ENCODE measurements around the gene PNLIPRP2. TPM values are rescaled to one million over a fixed set of nuclear protein-coding genes. Genes with fewer than 3 reads are reported as not detected.

Gene PNLIPRP2
- not detected in 2 replicates for total RNA-seq

GRCh38 chr10:116620423-116621400 is at the start of gene PNLIPRP2:
Gene PNLIPRP2 (plus strand): TSS chr10:116620953.

GRCh38 chr10:116590590-116591444 is 29.9 kb upstream of the PNLIPRP2 start, which contains the start of gene PNLIPRP1:
Gene PNLIPRP1 (plus strand): TSS chr10:116590959. CDS start chr10:116591130, 171 bp downstream.

Other genes starting within 250 kb of the PNLIPRP2 start
- 51.1 and 103 TPM in 2 replicates for gene PNLIPRP3, start 193.1 kb upstream of the PNLIPRP2 start, total RNA-seq
- not detected in 2 replicates for gene PNLIP, start 75.0 kb upstream of the PNLIPRP2 start, total RNA-seq
- gene PNLIPRP1, start 30.0 kb upstream of the PNLIPRP2 start, total RNA-seq, result not detected in 2 replicates
- gene HSPA12A, start 121.6 kb downstream of the PNLIPRP2 start, total RNA-seq, result 3.7 and 7.1 TPM in 2 replicates
- not detected in 2 replicates for gene ENO4, start 228.5 kb downstream of the PNLIPRP2 start, total RNA-seq